ENCODE results near the gene TSPAN14.

The TSPAN14 gene

GRCh38 chr10:80553436-80553835 is 99.3 kb downstream of the TSPAN14 start:
- no peak for DNase-seq

- DNase-seq: no peak
Observed at GRCh38 chr10:80554050-80554449, 99.9 kb downstream of the TSPAN14 start.

DNA sequence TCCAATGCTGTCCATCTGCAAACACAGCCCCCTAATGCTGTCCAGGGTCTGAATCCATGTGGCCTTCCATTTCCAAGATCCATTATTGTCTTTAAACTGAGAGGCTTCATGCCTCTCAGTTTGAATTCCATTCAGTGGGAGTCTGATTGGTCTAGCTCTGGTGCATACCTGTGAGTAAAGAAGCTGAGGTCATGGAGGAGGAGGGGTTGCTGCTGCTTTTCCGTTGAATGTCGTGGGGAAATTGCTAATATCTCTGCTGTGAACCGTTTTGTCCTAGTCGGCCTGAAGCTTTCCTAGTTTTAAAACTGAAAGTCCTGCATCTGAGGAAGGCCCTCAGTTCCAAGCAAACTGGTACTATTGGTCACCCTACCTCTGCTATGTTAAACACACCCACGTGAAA is 101.3 kb downstream of the TSPAN14 start:
- no peak for DNase-seq

GRCh38 chr10:80561950-80562349 is 107.8 kb downstream of the TSPAN14 start:
- no peak for DNase-seq

GRCh38 chr10:80567292-80567691 is 113.2 kb downstream of the TSPAN14 start:
- DNase-seq: no peak

GRCh38 chr10:80569131-80569895 is 115.2 kb downstream of the TSPAN14 start:
- DNase-seq: no peak

GRCh38 chr10:80571352-80571751 is 117.2 kb downstream of the TSPAN14 start:
- DNase-seq: no peak

DNA sequence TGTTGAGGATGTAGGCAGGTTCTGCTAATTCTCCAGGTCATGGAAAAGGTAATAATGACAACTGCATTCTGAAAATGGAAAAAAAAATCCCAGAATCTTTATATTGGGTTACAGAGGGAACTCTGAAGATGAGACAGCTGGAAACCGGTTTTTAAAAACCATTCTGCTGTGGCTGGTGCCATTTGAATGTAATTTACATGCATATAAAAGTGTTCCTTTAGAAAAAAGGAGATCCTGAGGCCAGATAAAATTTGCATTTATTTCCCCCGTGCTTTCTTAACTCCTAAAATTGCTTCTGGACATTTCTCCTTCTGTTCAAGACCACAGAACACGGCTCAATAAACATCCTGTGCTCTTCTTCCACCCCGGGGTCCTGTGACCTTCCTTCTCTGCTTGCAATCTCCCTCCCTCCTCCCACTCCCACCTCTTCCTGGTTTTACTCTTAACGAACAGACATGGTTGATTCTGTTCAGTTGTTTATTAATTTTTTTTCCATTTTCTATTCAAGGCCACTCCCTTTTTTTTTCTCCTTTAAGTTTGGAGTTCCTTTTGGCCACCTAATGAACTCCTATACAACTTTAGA is 125.2 kb downstream of the TSPAN14 start:
- DNase-seq: no peak

GRCh38 chr10:80579849-80580637 is 125.9 kb downstream of the TSPAN14 start:
- no peak for DNase-seq

DNA sequence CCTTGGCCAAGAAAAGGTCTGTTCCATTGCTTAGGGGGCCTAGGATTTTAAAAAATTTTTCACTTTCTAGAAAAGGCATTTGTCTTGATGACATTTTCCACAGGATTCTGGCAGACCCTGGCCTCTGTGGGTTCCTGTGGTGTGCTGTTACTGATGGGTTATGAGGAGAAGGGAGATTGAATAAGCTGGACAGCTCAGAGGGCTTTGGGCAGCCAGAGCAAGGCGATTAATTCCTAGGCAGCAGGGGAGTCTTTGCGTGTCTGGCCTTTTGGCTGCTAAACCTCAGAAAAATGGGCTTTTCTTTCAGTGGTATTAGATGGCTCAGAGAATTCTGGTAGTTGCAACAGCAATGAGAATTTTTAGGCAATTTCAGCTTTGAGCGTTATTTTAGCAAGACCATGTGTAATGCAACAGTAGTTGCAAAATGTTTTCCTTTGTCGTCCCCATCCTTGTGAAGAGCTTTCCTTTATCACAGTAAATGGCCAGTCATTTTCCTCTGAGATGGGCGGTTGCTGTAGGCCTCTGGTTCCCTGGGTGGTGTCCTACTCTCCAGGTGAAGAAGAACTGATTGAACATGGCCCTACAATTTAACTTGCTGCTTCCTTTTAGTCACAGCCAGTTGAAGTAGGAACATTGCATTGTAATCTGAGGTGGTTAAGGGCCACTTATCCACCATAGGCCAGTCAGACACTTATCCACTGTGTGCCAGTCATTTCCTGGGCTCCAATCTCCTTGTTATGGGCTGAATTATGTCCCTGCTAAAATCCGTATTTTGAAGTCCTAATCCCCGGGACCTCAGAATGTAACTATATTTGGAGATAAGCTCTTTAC is 126.7 kb downstream of the TSPAN14 start:
- DNase-seq: no peak

- no peak for DNase-seq
Observed at GRCh38 chr10:80581469-80581835, 127.3 kb downstream of the TSPAN14 start.

DNA sequence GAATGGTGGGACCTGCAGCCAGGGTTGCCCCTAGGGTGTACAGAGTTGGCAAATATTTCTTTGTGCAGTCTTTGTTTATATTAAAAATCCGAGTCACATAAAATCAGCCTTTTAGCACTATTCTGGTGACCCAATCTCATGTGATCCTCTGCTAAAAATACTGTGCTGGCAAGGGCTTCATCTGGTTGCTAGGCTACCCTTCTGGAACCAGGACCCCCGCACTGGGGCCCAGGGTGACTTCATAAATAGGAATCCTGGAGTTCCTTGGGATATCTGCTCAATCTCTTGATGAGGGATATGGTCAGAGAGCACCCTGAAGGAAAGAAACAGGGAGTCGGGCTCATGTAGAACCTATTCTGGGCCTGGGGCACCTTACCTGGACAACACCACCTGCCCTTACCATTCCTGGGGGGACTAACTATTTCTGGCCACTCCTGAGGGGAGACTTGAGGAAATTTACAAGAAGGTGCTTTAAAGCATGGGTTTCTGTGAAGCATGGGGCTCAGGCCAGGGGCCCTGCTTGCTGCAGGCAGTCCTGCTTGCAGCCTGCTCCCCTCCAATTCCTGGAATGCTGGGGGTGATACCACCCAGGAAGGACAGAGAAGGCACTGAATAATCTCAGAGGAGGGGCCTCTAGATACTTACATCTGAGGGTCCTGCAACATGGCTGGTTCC is 128.3 kb downstream of the TSPAN14 start:
- DNase-seq: no peak
